WTC11 (cell line): Measurements from ENCODE around the gene RAB43.

ENCODE experiments used
- RELA ChIP-seq: sonication (generic); formaldehyde crosslinking; IDR thresholded peaks from 2 replicates; pipeline ENCODE4 v1.8.1; 2022; ENCODE audit warnings: missing genetic modification reagents, mild to moderate bottlenecking, borderline replicate concordance
- SMAD4 ChIP-seq: sonication (generic); formaldehyde crosslinking; IDR thresholded peaks from 2 replicates; pipeline ENCODE4 v1.8.0; 2022; ENCODE audit warnings: mild to moderate bottlenecking, missing genetic modification reagents
- TF ChIP-seq, protein P1 (sequence below): fragments of 200-600 bp; IDR thresholded peaks from 2 replicates; pipeline ENCODE4 v1.8.0; 2022; ENCODE audit warnings: antibody characterized with exemption
- TF ChIP-seq, protein P2 (sequence below): sonication (generic); formaldehyde crosslinking; IDR thresholded peaks from 2 replicates; pipeline ENCODE4 v1.8.1; 2023; ENCODE audit warnings: mild to moderate bottlenecking, missing genetic modification reagents

DNA sequence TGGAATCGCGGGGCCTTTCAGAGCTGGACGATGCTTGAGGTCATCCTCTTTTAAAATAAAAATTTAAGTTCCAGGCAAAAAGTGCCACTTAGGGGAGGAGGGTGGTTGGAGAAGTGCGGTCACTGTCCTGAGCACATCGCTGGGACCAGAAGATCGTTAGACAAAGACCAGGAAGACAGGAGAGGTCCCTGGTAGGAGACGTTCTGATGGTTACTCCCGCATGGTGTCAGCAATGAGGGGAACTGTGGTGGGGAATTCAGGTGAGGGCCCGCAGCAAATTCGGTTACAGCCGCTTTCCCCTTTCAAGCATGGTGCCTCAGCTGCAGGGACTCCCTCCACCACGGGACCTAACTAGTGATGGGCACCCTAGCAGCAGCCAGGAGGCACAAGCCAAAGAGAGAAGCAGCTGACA, 40.3 kb upstream of the RAB43 start:
- TF ChIP-seq, protein P1, sequence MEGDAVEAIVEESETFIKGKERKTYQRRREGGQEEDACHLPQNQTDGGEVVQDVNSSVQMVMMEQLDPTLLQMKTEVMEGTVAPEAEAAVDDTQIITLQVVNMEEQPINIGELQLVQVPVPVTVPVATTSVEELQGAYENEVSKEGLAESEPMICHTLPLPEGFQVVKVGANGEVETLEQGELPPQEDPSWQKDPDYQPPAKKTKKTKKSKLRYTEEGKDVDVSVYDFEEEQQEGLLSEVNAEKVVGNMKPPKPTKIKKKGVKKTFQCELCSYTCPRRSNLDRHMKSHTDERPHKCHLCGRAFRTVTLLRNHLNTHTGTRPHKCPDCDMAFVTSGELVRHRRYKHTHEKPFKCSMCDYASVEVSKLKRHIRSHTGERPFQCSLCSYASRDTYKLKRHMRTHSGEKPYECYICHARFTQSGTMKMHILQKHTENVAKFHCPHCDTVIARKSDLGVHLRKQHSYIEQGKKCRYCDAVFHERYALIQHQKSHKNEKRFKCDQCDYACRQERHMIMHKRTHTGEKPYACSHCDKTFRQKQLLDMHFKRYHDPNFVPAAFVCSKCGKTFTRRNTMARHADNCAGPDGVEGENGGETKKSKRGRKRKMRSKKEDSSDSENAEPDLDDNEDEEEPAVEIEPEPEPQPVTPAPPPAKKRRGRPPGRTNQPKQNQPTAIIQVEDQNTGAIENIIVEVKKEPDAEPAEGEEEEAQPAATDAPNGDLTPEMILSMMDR = no peak
- TF ChIP-seq, protein P2, sequence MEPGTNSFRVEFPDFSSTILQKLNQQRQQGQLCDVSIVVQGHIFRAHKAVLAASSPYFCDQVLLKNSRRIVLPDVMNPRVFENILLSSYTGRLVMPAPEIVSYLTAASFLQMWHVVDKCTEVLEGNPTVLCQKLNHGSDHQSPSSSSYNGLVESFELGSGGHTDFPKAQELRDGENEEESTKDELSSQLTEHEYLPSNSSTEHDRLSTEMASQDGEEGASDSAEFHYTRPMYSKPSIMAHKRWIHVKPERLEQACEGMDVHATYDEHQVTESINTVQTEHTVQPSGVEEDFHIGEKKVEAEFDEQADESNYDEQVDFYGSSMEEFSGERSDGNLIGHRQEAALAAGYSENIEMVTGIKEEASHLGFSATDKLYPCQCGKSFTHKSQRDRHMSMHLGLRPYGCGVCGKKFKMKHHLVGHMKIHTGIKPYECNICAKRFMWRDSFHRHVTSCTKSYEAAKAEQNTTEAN (CRISPR knock-in tag) = no peak
- TF ChIP-seq RELA (CRISPR knock-in tag) = no peak
- TF ChIP-seq SMAD4 (CRISPR knock-in tag) = no peak
